Neural cell (in vitro differentiated cells): ENCODE data around the gene ZBTB17. TPM values are rescaled to one million over a fixed set of nuclear protein-coding genes. Genes with fewer than 3 reads are reported as not detected.

Source experiments
- H2AFZ ChIP-seq: fragments of 200-600, 300-800 bp; sonication (generic), shearing (Covaris generic); 2 replicates; pipeline ENCODE4 v1.6.0; 2014; ENCODE audit warnings: low read depth, mild to moderate bottlenecking, antibody characterized with exemption, low read length, moderate library complexity
- H3F3A ChIP-seq: fragments of 200-600 bp; shearing (Covaris generic); 2 replicates; pipeline ENCODE4 v1.6.1; 2016; ENCODE audit warnings: mild to moderate bottlenecking, moderate library complexity, mixed read lengths, antibody characterized with exemption, low read length; ENCODE audit not compliant: insufficient read depth, poor library complexity, severe bottlenecking
- H3K27ac ChIP-seq: fragments of 200-600, 300-800 bp; sonication (generic), shearing (Covaris generic); 2 replicates; pipeline ENCODE4 v1.5.1; 2014; ENCODE audit warnings: mild to moderate bottlenecking, low read length, moderate library complexity
- H3K27me3 ChIP-seq: fragments of 300-800, 200-600 bp; sonication (generic), shearing (Covaris generic); 2 replicates; pipeline ENCODE4 v1.6.0; 2014; ENCODE audit warnings: mild to moderate bottlenecking, low read depth, low read length, moderate library complexity; ENCODE audit not compliant: insufficient read depth
- H3K36me3 ChIP-seq: fragments of 300-800, 200-600 bp; sonication (generic), shearing (Covaris generic); 2 replicates; pipeline ENCODE4 v1.5.1; 2014; ENCODE audit warnings: mild to moderate bottlenecking, antibody characterized with exemption, low read length, moderate library complexity; ENCODE audit not compliant: insufficient read depth
- H3K4me2 ChIP-seq: fragments of 300-800, 200-600 bp; sonication (generic), shearing (Covaris generic); 2 replicates; pipeline ENCODE4 v1.6.0; 2014; ENCODE audit warnings: mild to moderate bottlenecking, low read length
- H3K4me3 ChIP-seq: fragments of 300-800, 200-600 bp; sonication (generic), shearing (Covaris generic); 2 replicates; pipeline ENCODE4 v1.5.1; 2014; ENCODE audit warnings: mild to moderate bottlenecking, low read length, moderate library complexity
- H3K79me2 ChIP-seq: fragments of 200-600 bp; shearing (Covaris generic); replicated peaks from 2 replicates; pipeline ENCODE4 v1.6.0; 2014; ENCODE audit warnings: mild to moderate bottlenecking, low read length, moderate library complexity; ENCODE audit not compliant: insufficient read depth
- H3K9ac ChIP-seq: fragments of 300-800, 200-600 bp; sonication (generic), shearing (Covaris generic); 2 replicates; pipeline ENCODE4 v1.6.1; 2016; ENCODE audit warnings: mild to moderate bottlenecking, low read length, mixed read lengths
- H3K9me2 ChIP-seq: fragments of 200-600 bp; shearing (Covaris generic); 2 replicates; pipeline ENCODE4 v1.6.1; 2016; ENCODE audit warnings: mild to moderate bottlenecking, low read length, mixed read lengths; ENCODE audit not compliant: insufficient read depth
- H3K9me3 ChIP-seq: fragments of 200-600, 300-800 bp; sonication (generic), shearing (Covaris generic); 2 replicates; pipeline ENCODE4 v1.6.1; 2016; ENCODE audit warnings: mild to moderate bottlenecking, mixed run types, low read length, moderate library complexity, mixed read lengths
- H4K20me1 ChIP-seq: fragments of 200-600 bp; shearing (Covaris generic); 2 replicates; pipeline ENCODE4 v1.6.1; 2016; ENCODE audit warnings: mild to moderate bottlenecking, mixed run types; ENCODE audit not compliant: insufficient read depth
- EP300 ChIP-seq: fragments of 450-650 bp; conservative IDR thresholded peaks from 2 replicates; pipeline ENCODE4 v1.6.1; 2014; ENCODE audit warnings: antibody characterized with exemption, mild to moderate bottlenecking, moderate library complexity; ENCODE audit not compliant: poor library complexity, severe bottlenecking
- EZH2 ChIP-seq: fragments of 200-600, 300-800 bp; shearing (Covaris generic), sonication (generic); IDR thresholded peaks from 2 replicates; pipeline ENCODE4 v1.6.1; 2014; ENCODE audit warnings: antibody characterized with exemption, low read length, borderline replicate concordance, mild to moderate bottlenecking; ENCODE audit not compliant: insufficient read depth, poor library complexity, severe bottlenecking
- MXI1 ChIP-seq: fragments of 450-650 bp; conservative IDR thresholded peaks from 2 replicates; pipeline ENCODE4 v1.6.1; 2014; ENCODE audit warnings: antibody characterized with exemption, mild to moderate bottlenecking; ENCODE audit not compliant: poor library complexity, severe bottlenecking
- POLR2AphosphoS5 ChIP-seq: IDR thresholded peaks from 2 replicates; pipeline ENCODE4 v1.6.1; 2012
- RAD21 ChIP-seq: fragments of 450-650 bp; conservative IDR thresholded peaks from 2 replicates; pipeline ENCODE4 v1.6.1; 2014; ENCODE audit warnings: antibody characterized with exemption, mild to moderate bottlenecking, moderate library complexity
- SMC3 ChIP-seq: fragments of 450-650 bp; conservative IDR thresholded peaks from 2 replicates; pipeline ENCODE4 v1.6.1; 2014; ENCODE audit warnings: antibody characterized with exemption, mild to moderate bottlenecking, moderate library complexity; ENCODE audit not compliant: poor library complexity
- TAF1 ChIP-seq: IDR thresholded peaks from 2 replicates; pipeline ENCODE4 v1.6.1; 2012; ENCODE audit warnings: low read depth
- polyA plus RNA-seq: library from polyadenylated mRNA; depleted of rRNA; stranded (reverse); fragments of >200 nt; gene quantifications from 2 replicates; pipeline ENCODE4 v1.2.3, GENCODE V29; 2014
- TF ChIP-seq, protein P1 (sequence below): IDR thresholded peaks from 2 replicates; pipeline ENCODE4 v1.6.1; 2012; ENCODE audit warnings: borderline replicate concordance
- TF ChIP-seq, protein P2 (sequence below): fragments of 450-650 bp; IDR thresholded peaks from 2 replicates; pipeline ENCODE4 v1.5.1; 2014; ENCODE audit warnings: antibody characterized with exemption, mild to moderate bottlenecking, moderate library complexity; ENCODE audit not compliant: poor library complexity, severe bottlenecking

ZBTB17 gene
- polyA plus RNA-seq, 1 donor from 2014 or later = 114 TPM

DNA sequence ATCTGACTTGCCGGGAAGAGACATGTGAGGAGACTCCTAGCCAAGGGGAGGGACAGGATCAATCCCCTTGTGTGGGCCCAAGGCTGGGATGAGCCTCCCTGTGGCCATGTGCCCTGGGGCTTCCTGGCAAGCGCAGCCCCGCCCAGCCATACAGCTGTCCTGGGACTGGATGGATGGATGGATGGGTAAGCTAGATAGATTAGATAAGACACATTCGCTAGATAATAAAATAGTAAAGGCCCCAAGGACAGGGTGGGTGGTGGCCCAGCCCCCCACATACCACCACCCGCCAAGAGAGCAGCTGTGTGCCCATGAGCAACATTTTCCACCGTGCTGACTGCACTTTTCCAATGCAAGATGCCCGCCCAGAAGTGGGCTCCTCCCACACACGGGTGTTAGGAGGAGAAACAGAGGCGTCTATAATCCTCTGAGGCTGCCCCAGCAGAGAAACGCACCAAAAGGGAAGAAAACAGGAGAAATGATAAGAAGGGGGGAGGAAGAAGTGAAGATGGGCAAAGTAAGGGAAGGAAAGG, 25.1 kb downstream of the ZBTB17 start:
- Histone ChIP-seq H4K20me1 (peaks cover 7% of the 10 kb centered on the region), H3K4me3 (no peak overlapping the region), H3K9ac (no peak overlapping the region), H3K9me3 (no peaks in the 10 kb centered on the region), H3K27me3 (no peaks in the 10 kb centered on the region), H2AFZ (no peak overlapping the region), H3K27ac (no peak overlapping the region), H3K36me3 (no peaks in the 10 kb centered on the region), H3F3A (no peaks in the 10 kb centered on the region), H3K79me2 (peaks cover 10% of the 10 kb centered on the region), H3K4me2 (no peak overlapping the region), H3K9me2 (no peaks in the 10 kb centered on the region)
- TF ChIP-seq EZH2 (no peak), SMC3 (no peak), RAD21 (no peak), TAF1 (no peak), POLR2AphosphoS5 (no peak), MXI1 (no peak), EP300 (no peak)
- TF ChIP-seq, protein P1, sequence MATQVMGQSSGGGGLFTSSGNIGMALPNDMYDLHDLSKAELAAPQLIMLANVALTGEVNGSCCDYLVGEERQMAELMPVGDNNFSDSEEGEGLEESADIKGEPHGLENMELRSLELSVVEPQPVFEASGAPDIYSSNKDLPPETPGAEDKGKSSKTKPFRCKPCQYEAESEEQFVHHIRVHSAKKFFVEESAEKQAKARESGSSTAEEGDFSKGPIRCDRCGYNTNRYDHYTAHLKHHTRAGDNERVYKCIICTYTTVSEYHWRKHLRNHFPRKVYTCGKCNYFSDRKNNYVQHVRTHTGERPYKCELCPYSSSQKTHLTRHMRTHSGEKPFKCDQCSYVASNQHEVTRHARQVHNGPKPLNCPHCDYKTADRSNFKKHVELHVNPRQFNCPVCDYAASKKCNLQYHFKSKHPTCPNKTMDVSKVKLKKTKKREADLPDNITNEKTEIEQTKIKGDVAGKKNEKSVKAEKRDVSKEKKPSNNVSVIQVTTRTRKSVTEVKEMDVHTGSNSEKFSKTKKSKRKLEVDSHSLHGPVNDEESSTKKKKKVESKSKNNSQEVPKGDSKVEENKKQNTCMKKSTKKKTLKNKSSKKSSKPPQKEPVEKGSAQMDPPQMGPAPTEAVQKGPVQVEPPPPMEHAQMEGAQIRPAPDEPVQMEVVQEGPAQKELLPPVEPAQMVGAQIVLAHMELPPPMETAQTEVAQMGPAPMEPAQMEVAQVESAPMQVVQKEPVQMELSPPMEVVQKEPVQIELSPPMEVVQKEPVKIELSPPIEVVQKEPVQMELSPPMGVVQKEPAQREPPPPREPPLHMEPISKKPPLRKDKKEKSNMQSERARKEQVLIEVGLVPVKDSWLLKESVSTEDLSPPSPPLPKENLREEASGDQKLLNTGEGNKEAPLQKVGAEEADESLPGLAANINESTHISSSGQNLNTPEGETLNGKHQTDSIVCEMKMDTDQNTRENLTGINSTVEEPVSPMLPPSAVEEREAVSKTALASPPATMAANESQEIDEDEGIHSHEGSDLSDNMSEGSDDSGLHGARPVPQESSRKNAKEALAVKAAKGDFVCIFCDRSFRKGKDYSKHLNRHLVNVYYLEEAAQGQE = no peak
- TF ChIP-seq, protein P2, sequence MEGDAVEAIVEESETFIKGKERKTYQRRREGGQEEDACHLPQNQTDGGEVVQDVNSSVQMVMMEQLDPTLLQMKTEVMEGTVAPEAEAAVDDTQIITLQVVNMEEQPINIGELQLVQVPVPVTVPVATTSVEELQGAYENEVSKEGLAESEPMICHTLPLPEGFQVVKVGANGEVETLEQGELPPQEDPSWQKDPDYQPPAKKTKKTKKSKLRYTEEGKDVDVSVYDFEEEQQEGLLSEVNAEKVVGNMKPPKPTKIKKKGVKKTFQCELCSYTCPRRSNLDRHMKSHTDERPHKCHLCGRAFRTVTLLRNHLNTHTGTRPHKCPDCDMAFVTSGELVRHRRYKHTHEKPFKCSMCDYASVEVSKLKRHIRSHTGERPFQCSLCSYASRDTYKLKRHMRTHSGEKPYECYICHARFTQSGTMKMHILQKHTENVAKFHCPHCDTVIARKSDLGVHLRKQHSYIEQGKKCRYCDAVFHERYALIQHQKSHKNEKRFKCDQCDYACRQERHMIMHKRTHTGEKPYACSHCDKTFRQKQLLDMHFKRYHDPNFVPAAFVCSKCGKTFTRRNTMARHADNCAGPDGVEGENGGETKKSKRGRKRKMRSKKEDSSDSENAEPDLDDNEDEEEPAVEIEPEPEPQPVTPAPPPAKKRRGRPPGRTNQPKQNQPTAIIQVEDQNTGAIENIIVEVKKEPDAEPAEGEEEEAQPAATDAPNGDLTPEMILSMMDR = no peak

DNA sequence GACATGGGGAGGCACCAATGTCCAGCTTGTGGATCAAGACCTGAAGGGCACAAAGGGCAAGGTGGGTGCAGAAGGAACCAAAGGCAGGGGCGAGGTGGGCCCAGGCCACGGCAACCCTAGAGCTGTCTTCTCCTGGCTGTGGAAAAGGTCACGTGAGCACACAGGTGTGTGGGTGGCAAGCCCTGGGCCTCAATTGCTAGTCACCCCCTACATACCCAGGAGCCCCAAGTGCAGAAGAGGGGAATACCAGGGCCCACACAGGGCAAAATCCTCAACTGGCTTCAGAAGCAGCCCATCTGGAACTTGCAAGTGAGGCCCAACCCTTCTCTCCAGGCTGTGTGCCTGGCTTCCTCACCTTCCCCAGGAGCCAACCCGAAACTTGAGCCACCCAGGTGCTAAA, 25.6 kb downstream of the ZBTB17 start:
- no peak overlapping the region for H3K9ac ChIP-seq
- no peak overlapping the region for H3K4me2 ChIP-seq
- peaks cover 10% of the 10 kb centered on the region for H3K79me2 ChIP-seq
- no peaks in the 10 kb centered on the region for H3K36me3 ChIP-seq
- no peaks in the 10 kb centered on the region for H3K9me3 ChIP-seq
- peaks cover 7% of the 10 kb centered on the region for H4K20me1 ChIP-seq
- no peak for TF ChIP-seq SMC3
- TF ChIP-seq RAD21 = no peak
- TF ChIP-seq, protein P1 = no peak
- no peak for TF ChIP-seq EP300
- TF ChIP-seq MXI1 = no peak
- TF ChIP-seq EZH2 = no peak
- H3K4me3 ChIP-seq = no peak overlapping the region
- H3K9me2 ChIP-seq = no peaks in the 10 kb centered on the region
- H3K27me3 ChIP-seq = no peaks in the 10 kb centered on the region
- H2AFZ ChIP-seq = no peak overlapping the region
- H3K27ac ChIP-seq = no peak overlapping the region
- H3F3A ChIP-seq = no peaks in the 10 kb centered on the region
